ENCODE data around the gene MTMR4. TPM values are rescaled to one million over a fixed set of nuclear protein-coding genes. Genes with fewer than 3 reads are reported as not detected.

MTMR4 gene
- total and polyA plus RNA-seq, 8 donors, result 5.8 to 126 (median 25.1) TPM

DNA sequence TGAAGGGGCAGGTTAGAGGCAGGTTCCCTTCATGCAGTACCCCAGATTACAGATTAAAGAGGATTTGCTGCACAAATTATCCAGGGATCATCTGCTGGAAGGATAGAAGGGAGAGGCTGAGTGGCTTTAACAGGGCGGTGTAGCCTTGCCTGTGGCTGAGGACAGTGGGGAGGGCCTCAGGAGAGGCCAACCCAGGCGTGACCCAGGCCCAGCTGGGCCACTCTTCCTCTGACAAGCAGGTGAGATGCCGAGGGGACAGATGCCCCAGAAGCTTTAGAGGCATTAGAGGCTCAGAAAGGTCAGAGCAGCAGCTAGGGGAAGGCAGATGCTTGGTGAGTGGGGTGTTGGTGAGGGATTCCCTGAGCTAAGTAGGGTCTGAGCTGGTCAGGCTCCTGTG, 18.1 kb upstream of the MTMR4 start:
- Histone ChIP-seq H3K4me3 (peak overlapping the region; percentile 57 to 60 (median 58)), H3K9me3 (no peaks in the 10 kb centered on the region), H3K27me3 (peaks cover 0 to 5% (median 0%) of the 10 kb centered on the region in 3 donors), H3K4me1 (peaks cover 7 to 35% (median 23%) of the 10 kb centered on the region in 4 donors), H3K27ac (peak overlapping the region in 1 of 5 donors; percentile 75), H3K36me3 (no peaks in the 10 kb centered on the region)
- 62 to 69% (median 67%) methylated on average over 3 of the region's 3 CpGs for WGBS, 5 donors
- TF ChIP-seq, protein P1, sequence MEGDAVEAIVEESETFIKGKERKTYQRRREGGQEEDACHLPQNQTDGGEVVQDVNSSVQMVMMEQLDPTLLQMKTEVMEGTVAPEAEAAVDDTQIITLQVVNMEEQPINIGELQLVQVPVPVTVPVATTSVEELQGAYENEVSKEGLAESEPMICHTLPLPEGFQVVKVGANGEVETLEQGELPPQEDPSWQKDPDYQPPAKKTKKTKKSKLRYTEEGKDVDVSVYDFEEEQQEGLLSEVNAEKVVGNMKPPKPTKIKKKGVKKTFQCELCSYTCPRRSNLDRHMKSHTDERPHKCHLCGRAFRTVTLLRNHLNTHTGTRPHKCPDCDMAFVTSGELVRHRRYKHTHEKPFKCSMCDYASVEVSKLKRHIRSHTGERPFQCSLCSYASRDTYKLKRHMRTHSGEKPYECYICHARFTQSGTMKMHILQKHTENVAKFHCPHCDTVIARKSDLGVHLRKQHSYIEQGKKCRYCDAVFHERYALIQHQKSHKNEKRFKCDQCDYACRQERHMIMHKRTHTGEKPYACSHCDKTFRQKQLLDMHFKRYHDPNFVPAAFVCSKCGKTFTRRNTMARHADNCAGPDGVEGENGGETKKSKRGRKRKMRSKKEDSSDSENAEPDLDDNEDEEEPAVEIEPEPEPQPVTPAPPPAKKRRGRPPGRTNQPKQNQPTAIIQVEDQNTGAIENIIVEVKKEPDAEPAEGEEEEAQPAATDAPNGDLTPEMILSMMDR (IDR thresholded peaks at IDR 0.05), result no peak
- TF ChIP-seq POLR2A (IDR thresholded peaks at IDR 0.05) (no peak), POLR2AphosphoS5 (IDR thresholded peaks at IDR 0.05) (no peak), EP300 (IDR thresholded peaks at IDR 0.05) (no peak)
- intact Hi-C loops (cut with DNase I; ENCODE audit: low total_unique reads), result no loop called here
- DNase-seq, result no peak

DNA sequence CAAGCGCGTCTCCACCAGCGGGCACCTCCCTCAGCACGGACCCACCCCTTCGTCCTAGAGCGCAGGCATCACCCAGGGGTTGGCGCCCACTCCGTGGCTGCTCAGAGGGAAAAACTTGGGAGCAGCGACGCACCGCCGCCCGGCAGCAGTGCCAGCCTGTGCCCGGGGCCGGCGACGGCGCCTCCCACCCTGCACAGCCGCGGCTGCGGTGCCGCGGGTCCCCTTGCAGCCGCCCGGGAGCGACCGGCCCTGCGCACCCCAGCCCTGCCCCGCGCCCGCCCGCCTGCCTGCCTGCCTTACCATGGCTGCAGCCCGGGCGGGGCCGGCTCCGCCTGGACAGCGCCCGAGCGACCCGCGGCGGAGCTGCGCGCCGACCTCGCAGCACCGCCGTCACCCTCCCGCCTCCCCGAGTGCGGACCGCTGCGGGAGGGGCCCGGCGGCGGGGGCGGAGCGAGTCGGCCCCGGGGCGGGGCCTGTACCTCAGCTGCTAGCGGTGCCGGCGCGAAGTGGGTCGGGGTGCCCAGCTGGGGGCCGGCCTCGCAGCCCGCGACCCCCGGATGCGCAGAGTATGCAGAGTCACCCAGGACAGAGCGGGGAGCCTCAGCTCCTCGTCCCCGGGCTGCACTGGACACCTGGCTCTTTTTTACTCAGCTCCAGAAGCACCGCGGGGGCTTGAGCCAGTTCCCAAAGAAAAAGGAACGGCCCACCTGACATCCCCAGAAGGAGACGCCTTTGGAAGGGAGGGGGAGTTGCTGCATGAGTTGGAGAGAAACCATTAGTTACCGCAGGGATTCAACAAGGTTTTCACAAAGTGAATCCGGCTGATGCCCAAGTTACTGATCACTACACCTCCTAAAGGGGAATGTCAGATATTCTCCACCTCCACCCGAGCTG, 17.5 kb upstream of the MTMR4 start:
- Histone ChIP-seq H3K4me3 (peak overlapping the region; percentile 57 to 60 (median 58)), H3K36me3 (no peaks in the 10 kb centered on the region), H3K9me3 (no peaks in the 10 kb centered on the region), H3K27ac (peak overlapping the region; percentile 10 to 75 (median 38)), H3K4me1 (peaks cover 7 to 42% (median 26%) of the 10 kb centered on the region in 4 donors), H3K27me3 (peaks cover 0 to 5% (median 0%) of the 10 kb centered on the region in 3 donors)
- WGBS, 5 donors, result 2 to 6% (median 3%) methylated on average over 16 to 82 of the region's 82 CpGs
- intact Hi-C loops (cut with DNase I; ENCODE audit: low total_unique reads), result no loop called here
- TF ChIP-seq POLR2A (IDR thresholded peaks at IDR 0.05), result no peak
- TF ChIP-seq POLR2AphosphoS5 (IDR thresholded peaks at IDR 0.05), result no peak
- TF ChIP-seq, protein P1 (IDR thresholded peaks at IDR 0.05), result no peak
- TF ChIP-seq EP300 (IDR thresholded peaks at IDR 0.05), result no peak
- DNase-seq, result peak; percentile 68 to 84

DNA sequence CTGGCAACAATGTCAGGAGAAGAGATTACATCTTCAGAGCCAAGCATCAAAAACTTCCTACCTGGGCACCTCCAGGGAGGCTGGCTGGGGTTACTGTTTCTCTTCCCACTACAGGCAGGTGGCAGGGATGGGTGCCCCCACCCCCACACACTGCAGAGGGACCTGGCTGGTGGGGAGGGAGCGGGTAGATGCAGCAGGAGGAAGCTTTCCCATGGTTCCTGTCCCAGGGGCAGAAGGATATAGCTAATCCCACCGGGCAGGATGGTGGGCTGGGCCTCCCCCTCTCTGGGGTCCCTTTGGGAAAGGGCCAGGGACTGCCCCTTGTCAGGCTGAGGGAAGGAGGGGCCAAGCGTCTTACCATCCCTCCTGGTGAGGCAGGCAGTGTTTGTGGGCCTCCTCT, 16.7 kb upstream of the MTMR4 start:
- 51 to 64% (median 62%) methylated on average over 2 to 3 of the region's 3 CpGs; no CpG with 5 or more reads in 1 of the 5 donors for WGBS, 5 donors
- Histone ChIP-seq H3K27ac (peak overlapping the region in 4 of 5 donors; percentile 36 to 75 (median 50)), H3K9me3 (no peaks in the 10 kb centered on the region), H3K4me1 (peaks cover 7 to 47% (median 30%) of the 10 kb centered on the region in 4 donors), H3K4me3 (peak overlapping the region; percentile 57 to 60 (median 58)), H3K36me3 (no peaks in the 10 kb centered on the region), H3K27me3 (peaks cover 0 to 5% (median 0%) of the 10 kb centered on the region in 3 donors)
- no peak for TF ChIP-seq POLR2AphosphoS5 (IDR thresholded peaks at IDR 0.05)
- TF ChIP-seq, protein P1 (IDR thresholded peaks at IDR 0.05), result no peak
- no peak for TF ChIP-seq POLR2A (IDR thresholded peaks at IDR 0.05)
- no peak for TF ChIP-seq EP300 (IDR thresholded peaks at IDR 0.05)
- intact Hi-C loops (cut with DNase I; ENCODE audit: low total_unique reads), result no loop called here
- no peak for DNase-seq

DNA sequence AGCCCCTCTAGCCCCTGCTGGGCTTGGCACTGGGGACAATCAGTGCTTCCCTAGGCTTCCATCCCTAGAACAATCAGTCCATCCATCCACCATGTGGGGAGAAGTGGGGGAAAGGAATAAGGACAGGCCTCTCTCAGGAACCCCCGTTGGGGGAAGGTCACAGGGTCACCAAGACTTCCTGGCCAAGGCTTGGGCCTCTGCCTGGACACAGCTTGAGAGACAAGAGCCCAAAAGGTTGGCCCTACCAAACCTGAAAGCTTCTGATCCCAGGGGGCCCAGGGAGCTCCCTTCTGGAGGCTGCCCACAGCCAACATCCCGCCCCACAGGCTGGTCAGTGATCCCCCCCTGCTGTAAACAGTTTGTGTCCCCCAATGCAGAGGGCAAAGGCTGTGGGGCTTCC, 16.2 kb upstream of the MTMR4 start:
- no peaks in the 10 kb centered on the region for H3K9me3 ChIP-seq
- no peak for DNase-seq
- H3K27me3 ChIP-seq, result peaks cover 0 to 5% (median 0%) of the 10 kb centered on the region in 3 donors
- peaks cover 7 to 52% (median 30%) of the 10 kb centered on the region in 4 donors for H3K4me1 ChIP-seq
- H3K27ac ChIP-seq, result peak overlapping the region in 2 of 5 donors; percentile 38 to 75
- intact Hi-C loops (cut with DNase I; ENCODE audit: low total_unique reads), result no loop called here
- 8 to 73% (median 59%) methylated on average over 1 to 2 of the region's 2 CpGs for WGBS, 5 donors
- no peaks in the 10 kb centered on the region for H3K36me3 ChIP-seq
- no peak overlapping the region for H3K4me3 ChIP-seq
- TF ChIP-seq POLR2AphosphoS5 (IDR thresholded peaks at IDR 0.05) (no peak), POLR2A (IDR thresholded peaks at IDR 0.05) (no peak), EP300 (IDR thresholded peaks at IDR 0.05) (no peak)
- TF ChIP-seq, protein P1 (IDR thresholded peaks at IDR 0.05), result no peak
